Activated CD4-positive, CD25-positive, alpha-beta regulatory T cell treated with anti-CD3 and anti-CD28 coated beads, Interleukin-2, amount 50 U/mL, for 24 hours (primary cell): ENCODE results near the gene SLC35A2.

Experiments used
- ATAC-seq, 2 donors: fragments of 150-1000 bp; cut with Tn5 transposase; one replicate each; pipeline ENCODE4 v1.10.0; 2021; ENCODE audit warnings: mild to moderate bottlenecking in 1 of 2, moderate library complexity in 1 of 2

SLC35A2 gene

DNA sequence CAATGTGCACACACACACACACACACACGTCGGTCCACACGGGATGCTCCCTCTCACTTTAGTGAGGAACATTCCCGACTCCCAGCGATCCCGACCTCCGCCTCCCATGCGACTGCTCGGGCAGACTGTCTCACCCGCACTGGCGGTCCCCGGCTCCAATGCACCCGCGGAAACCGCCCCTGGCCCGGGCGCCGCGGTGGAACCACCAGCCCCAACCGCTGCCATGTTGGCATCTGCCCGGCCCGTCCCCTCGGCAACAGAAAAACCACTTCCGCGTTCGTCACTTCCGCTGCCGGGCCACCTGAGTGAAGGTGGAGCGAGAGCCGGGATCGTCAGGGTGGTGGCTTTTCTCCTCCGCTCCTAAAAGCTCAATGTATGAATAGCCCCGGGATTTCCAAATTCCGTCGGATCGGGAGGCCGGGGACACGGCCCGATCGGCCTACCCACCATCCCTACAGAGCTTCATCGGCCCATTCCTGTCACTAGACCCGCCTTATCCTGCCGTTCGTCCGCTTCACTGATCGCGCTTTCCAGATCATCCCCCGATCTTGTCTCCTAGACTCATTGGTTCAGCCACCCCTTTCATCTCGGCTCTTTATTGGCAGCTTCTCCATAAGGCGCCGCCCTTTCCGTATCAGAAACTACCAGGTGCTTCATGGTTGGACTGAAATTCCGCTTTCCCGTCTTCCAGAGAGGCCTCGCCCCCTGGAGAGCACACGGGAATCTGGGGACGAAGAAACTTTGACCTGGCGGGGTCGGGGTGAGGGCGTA lies at the start of gene SLC35A2:
Gene SLC35A2, minus strand, starts transcription at position 235 of the 771 bp plus-strand sequence. Its CDS starts 10 bp downstream, at position 225.
- peak; percentile 68 to 72 for ATAC-seq

DNA sequence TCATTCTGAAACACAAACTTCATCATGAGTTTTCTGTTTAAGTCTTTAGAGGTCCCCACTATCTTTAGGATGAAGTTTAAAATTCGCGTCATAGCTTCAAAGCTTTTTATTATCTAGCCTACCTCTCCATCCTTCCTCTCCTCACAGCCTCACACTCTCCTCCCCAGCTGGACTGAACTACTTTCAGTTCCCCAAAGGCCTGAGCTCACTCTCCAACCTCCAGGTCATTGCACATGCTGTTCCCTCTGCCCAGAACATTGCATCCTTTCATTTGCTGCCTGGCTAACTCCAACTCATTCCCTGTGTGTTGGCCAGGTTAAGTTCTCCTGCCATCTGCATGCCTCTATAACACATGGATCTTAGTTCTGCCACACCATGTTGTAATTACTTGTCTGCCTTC lies 48.8 kb upstream of the SLC35A2 start:
- no peak for ATAC-seq

- no peak for ATAC-seq
Observed at GRCh38 chrX:48958635-48959094, 47.2 kb upstream of the SLC35A2 start.

DNA sequence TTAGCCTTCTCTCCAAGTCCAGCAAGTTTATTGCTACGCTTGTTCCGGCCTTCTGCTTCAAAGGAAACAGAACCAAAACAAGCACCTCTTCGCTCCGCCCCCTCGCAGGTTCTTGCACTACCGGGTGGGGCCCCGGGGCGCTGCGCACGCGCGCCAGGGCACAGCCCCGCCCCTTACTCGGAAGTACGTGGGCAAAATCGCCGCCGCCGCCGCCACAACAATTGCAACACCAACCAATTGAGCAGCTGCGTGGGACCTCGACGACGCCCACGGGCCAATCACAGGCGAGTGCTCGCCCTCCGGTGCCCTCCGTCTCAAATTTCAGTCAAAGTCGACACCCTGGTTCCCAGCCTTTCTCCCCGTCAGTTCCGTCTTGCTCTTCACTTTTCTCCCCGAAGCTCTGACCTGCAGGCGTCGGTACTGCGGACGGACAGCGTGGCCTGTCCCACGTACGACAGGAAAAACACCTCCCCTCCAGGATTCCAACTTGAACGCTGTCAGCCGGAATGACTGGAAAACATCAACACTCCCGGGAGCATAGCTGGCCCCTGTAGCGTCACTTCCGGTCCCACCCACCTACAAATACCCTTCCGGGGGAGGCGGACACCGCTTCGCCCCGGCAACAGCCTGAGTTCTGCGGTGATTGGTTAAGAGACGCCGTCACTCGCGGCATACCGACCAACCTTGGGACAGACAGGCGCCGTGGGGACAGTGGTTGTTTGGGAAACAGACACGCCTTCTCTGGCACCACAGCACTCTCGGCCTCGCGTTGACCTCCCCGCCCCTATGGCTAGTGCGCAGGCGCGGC lies 46.6 kb upstream of the SLC35A2 start:
- peak; percentile 85 to 86 for ATAC-seq

GRCh38 chrX:48957477-48957826 lies 46.0 kb upstream of the SLC35A2 start, which contains the start of gene OTUD5:
Gene OTUD5, minus strand, starts transcription at chrX:48957607. Its CDS starts 37 bp downstream, at chrX:48957570.
- peak; percentile 62 to 69 for ATAC-seq

DNA sequence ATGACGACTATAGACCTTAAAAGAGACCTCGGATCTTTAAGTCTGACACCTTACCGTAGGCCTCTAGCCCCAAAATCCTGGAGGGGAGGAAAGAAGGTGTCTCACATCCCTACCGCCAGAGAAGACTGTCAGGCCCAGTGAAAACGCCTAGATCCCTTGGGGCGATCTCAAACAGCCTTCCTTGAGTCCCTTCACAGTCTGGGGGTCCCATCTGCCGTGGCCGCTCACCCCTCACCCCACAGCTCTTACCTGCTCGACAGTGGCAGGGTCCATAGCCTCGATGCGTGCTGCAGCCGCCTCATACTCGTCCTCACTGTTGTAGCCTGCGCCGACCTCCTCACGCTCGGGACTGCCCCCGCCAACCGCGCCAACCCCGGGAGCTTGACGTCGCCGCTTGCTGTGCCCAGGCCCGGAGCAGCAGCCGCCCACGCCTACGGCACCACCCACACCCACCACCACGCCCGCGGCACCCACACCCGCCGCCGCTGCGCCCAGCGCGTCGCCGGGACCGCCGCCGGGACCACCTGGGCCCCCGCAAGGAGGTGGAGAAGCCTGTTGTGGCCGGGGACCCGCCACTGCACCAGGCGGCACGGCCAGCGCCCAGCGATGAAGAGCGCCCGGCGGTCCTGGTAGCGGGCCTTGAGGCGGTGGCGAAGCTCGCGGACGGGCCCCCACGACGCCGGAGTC lies 45.4 kb upstream of the SLC35A2 start:
- ATAC-seq, result peak; percentile 13 to 22

GRCh38 chrX:48948589-48948988 lies 37.1 kb upstream of the SLC35A2 start:
- ATAC-seq, result no peak

GRCh38 chrX:48945517-48946348 lies 34.3 kb upstream of the SLC35A2 start:
- peak in 1 of 2 donors; percentile 27 for ATAC-seq

- ATAC-seq, result peak in 1 of 2 donors; percentile 8
Observed at GRCh38 chrX:48942895-48943294, 31.4 kb upstream of the SLC35A2 start.

DNA sequence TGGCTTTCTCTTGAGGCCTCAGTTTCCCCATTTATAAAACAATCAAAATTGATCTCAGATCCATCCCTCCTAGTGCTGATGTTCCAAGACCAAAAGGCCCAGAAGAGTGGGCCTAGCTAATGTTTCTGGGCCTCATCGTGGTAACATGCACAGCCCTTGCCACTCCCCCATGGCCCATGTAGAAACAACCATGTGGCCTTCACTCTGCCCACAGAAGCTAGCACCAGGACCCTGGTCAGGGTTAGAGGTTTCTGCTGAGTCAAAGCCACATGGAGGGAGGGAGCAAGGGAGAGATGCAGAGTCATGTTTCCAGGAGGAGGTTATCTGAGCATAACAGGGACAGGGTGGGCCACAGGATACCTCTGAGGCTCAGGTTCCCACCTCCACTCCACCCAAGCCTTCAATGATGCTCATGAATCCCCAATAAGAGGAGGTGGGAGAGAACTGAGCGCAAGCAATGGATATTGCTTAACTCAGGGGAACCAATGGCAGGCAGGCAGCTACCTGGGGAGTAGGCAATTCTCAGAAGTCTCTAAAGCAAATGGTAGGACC lies 29.0 kb upstream of the SLC35A2 start:
- ATAC-seq, result no peak

DNA sequence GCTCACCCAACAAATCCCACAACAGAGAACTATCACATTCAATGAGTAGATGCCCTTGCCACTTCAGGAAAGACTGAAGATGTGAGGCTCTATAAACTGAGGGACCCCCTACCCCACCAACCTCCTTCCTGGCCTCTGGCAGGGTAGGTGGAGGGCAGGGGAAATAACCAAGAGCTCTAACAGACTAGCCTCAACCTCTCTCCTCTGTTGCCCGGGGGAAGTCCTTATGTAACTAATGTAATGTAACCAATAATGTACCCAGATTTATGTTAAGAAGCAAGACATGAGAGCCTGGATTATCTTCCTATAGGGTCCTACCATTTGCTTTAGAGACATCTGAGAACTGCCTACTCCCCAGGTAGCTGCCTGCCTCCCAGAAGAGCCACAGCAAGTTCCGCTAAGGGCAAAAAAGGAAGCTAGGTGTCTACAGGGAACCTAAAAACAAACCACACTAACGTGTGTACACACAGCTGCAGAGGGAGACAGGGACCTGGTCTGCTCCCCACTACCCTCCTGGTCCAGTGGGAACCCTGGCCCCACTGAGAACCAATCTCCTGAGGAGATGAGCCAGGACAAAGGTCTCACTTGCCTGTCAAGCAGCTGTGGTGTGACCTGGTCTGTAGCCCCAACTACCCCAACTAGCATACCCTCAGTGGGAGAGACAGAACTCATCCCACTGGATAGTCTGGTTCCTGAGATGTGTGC lies 28.2 kb upstream of the SLC35A2 start:
- ATAC-seq, result no peak

- ATAC-seq, result peak; percentile 50 to 52
Observed at GRCh38 chrX:48938721-48939425, 27.4 kb upstream of the SLC35A2 start.

DNA sequence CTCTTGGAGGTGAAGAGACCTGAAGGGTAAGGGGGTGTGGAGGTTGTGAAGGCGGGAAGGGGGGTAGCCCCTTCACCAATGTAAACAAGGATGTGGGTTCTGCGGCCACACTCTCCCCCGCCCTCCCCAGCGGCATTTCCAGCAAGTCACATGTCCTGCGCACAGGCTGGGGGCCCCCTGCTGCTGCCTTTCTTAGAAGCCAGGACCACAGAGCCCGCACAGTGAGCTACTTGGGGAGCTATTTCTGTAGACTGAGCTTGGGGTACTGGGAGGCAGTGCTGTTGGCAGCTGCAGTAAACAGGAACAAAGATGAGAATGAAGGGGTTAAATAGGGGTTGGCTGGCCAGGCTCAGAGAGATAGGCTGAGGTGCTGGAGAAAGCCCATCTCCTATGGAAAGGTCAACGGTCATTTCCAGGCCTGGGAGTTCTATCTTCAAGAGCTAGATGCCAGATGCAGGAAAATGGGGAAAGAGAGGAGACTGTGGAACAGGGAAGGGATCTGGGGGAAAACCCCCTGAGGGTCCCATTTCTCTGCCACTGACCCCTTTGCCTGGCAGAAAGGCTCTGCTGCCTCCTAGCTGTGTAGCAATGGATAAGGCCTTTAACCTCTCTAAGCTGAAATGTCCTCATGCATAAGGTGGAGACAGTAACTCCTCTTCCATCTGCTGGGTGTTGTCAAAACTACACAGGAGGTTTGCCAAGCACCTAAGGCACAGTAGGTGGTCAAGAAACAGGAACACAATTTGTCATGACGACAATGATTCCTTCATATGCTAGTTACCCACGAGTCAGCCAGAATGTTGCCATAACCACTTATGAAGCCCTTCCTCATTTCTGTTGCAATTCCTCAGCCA lies 25.8 kb upstream of the SLC35A2 start:
- ATAC-seq, result peak; percentile 69 to 71

DNA sequence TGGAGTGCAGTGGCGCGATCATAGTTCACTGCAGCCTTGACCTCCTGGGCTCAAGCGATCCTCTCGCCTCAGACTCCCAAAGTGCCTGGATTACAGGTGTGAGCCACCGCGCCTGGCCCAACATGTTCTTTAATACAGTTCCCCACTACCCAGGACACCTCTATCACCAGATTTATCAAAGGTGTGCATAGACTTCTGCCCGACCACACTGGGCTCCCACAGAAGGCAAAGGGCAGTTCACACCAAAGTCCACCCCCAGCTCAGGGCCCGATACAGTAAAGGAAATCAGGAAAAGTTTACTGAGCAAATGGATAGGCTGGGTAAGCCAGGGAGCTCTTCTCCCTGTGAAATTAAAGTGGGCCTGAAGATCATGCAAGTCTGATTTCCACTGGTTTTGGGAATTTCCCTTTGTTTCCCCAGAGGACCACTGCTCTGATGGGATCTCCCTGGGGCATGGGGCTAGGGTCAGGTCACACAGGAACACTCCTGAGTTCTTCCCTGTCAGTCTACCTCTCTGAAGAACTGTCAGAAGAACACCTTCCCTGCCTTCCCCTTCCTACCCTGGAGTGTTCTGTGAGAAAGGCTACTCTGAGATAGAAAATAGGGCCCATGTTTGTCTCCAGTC lies 25.1 kb upstream of the SLC35A2 start:
- ATAC-seq, result no peak

GRCh38 chrX:48935301-48935670 lies 23.8 kb upstream of the SLC35A2 start:
- ATAC-seq, result no peak

DNA sequence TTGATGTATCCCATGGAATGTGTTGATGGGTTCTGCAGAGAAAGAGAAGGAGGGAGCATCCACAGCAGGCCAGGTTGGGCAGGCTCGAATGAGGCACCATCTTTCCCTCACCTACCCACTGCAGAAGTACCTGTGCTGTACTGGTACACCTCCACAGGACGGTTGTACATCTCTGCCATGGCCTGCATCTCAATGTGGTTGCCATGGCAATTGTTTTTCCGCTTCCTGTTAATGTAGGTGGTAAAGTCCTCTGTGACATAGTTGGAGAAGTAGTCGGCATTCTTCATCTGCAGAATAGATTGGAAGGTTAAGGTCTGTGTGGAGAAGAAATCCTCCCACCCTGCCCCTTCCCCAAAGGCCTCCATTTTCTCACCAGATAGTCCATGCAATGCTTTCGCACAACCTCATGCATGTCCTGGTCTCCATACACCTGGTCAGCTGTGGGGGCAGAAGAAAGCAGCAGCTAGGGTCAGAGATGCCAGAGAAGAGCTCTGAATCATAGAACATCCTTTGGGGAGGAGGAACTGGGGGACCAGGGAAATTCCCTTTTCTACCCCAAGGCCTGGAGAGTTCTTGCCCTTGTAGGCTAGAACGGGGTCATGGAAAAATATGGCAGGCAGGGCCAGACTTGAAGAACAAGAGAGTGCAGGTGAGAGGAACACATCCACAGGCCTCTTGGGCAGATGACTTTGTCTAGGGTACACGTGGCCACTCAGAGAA lies 23.3 kb upstream of the SLC35A2 start:
- ATAC-seq, result no peak

DNA sequence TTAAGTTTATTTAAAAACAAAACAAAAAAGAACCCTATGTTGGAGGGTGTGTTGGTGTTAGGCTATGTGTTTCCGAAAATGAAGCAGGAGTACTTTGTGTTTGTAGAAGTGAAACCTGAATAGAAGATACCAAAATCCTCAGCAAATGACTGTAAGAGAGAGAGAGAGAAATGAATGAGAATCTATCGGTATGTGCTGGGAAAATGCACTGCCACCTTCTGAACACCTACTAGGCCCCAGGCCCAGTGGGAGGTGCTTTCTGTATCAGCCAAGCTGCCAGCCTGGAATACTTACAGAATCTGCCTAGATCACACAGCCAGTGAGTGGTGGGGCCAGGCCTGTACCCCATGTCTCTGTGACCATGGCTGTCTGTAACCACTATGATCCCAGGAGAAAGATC lies 22.3 kb upstream of the SLC35A2 start:
- peak; percentile 12 to 19 for ATAC-seq

GRCh38 chrX:48927736-48928382 lies 16.4 kb upstream of the SLC35A2 start:
- ATAC-seq, result no peak
